GM12874 (cell line): ENCODE results near the gene BCR.

Experiments
- CTCF ChIP-seq: IDR thresholded peaks from 2 replicates; pipeline ENCODE4 v1.5.1; 2011; ENCODE audit warnings: low read depth, mild to moderate bottlenecking, control low read depth, low read length, moderate library complexity; ENCODE audit not compliant: insufficient read depth

BCR gene

GRCh38 chr22:23146478-23147205 lies 33.7 kb upstream of the BCR start:
- TF ChIP-seq CTCF = no peak

GRCh38 chr22:23147617-23148387 lies 32.5 kb upstream of the BCR start:
- no peak for TF ChIP-seq CTCF

- TF ChIP-seq CTCF = no peak
Measured at GRCh38 chr22:23149743-23150238, 30.5 kb upstream of the BCR start.

GRCh38 chr22:23150762-23151161 lies 29.5 kb upstream of the BCR start:
- TF ChIP-seq CTCF = no peak

- TF ChIP-seq CTCF = no peak
Measured at GRCh38 chr22:23151827-23152226, 28.5 kb upstream of the BCR start.

DNA sequence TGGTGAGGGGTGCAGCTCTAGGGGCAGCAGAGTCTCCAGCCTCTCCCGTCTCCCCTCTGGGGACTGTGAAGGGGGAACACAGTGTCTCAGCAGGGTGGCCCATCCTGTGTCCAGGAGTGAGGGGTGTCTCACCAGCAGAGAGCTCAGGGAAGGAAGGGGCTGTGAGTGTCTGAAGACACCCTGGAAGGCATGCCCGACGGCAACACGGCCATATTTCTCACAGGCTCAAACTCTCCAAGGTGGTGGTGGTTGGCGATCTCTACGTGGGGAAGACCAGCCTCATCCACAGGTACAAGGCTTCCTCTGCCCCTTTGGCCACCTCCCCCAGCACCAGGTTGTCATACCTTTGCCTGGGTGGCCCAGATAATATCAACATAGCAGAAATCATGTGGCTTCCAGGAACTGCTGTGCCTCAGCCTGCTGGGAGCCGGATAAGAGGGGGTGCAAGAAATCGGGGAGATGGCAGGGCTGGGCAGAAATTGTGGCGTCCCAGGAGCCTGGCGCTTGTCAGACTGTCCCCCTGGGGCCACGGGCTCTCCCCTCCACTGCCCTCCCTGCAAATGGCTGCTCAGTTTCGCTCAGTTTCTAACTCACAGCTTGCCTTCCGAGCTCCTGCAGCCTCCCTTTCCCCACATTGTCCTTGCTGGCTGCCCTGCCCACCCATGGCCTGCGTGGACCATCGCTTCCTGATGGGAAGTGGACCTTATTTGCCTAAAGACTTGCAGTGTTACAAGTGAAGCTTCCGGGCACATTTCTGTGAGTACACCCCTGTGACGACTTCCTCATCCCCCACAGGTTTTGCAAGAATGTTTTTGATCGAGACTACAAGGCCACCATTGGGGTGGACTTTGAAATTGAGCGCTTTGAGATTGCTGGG lies 27.8 kb upstream of the BCR start:
- TF ChIP-seq CTCF = no peak

DNA sequence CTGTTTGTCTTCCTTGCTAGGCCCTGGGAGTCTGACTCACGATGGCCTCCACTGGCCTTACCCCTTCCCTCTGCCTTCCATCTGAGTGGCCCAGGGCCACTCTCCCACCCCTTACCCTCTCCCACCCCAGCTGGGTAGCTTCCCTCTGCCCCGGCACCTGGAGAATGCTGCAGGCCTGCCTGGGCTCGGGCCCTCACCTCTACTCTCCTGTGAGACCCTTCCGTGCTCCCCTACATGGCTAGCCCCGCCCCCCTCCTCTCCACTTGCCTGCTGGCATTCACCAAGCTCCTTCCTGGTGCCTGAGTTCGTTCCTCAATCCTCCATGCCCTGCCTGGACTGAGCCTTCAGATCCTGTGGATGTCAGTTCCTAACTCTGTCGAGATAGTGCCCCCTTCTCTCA lies 26.3 kb upstream of the BCR start:
- no peak for TF ChIP-seq CTCF
